GM19324 (cell line): Measurements from ENCODE around the gene HELLS.
"Not testable (repeated sequence)": the region's sequence is repeated elsewhere in the genome, so short reads cannot be mapped to it uniquely, and the experiment has no call there.

Experiments
- ATAC-seq: cut with Tn5 transposase; IDR thresholded peaks from one replicate; pipeline ENCODE4 v1.9.1; 2021; ENCODE audit warnings: mild to moderate bottlenecking, moderate library complexity; ENCODE audit not compliant: unreplicated experiment, low FRiP score

The HELLS gene

GRCh38 chr10:94545391-94546048 is at the start of gene HELLS:
HELLS (plus strand) TSS chr10:94545788; CDS start chr10:94545922, 134 bp downstream.
- peak; percentile 89 for ATAC-seq

GRCh38 chr10:94496010-94496409 is 49.6 kb upstream of the HELLS start:
- no peak for ATAC-seq

- no peak for ATAC-seq
Observed at GRCh38 chr10:94496646-94497045, 48.9 kb upstream of the HELLS start.

GRCh38 chr10:94500063-94500462 is 45.5 kb upstream of the HELLS start:
- ATAC-seq = no peak

- no peak for ATAC-seq
Observed at GRCh38 chr10:94521276-94522250, 24.0 kb upstream of the HELLS start.

- ATAC-seq = no peak
Observed at GRCh38 chr10:94524146-94524545, 21.4 kb upstream of the HELLS start.

- ATAC-seq = no peak
Observed at GRCh38 chr10:94524711-94525110, 20.9 kb upstream of the HELLS start.

GRCh38 chr10:94531550-94531949 is 14.0 kb upstream of the HELLS start:
- not testable (repeated sequence) for ATAC-seq

GRCh38 chr10:94533027-94533426 is 12.6 kb upstream of the HELLS start:
- no peak for ATAC-seq

- not testable (repeated sequence) for ATAC-seq
Observed at GRCh38 chr10:94542282-94542681, 3.3 kb upstream of the HELLS start.

GRCh38 chr10:94546049-94546900 is 687 bp downstream of the HELLS start:
- peak; percentile 1 for ATAC-seq

GRCh38 chr10:94546901-94547185 is 1.3 kb downstream of the HELLS start:
- ATAC-seq = no peak

GRCh38 chr10:94549221-94549620 is 3.6 kb downstream of the HELLS start:
- no peak for ATAC-seq

- ATAC-seq = not testable (repeated sequence)
Observed at GRCh38 chr10:94567714-94568307, 22.2 kb downstream of the HELLS start.

- ATAC-seq = no peak
Observed at GRCh38 chr10:94571081-94571480, 25.5 kb downstream of the HELLS start.

GRCh38 chr10:94571528-94571927 is 25.9 kb downstream of the HELLS start:
- ATAC-seq = no peak

GRCh38 chr10:94578790-94579189 is 33.2 kb downstream of the HELLS start:
- ATAC-seq = no peak

- no peak for ATAC-seq
Observed at GRCh38 chr10:94583124-94583523, 37.5 kb downstream of the HELLS start.

- ATAC-seq = no peak
Observed at GRCh38 chr10:94591461-94592205, 46.0 kb downstream of the HELLS start.
